ENCODE data around the gene NUCB2.
A peak's percentile ranks its signal among the peaks of the same experiment; 100 is the strongest.

The NUCB2 gene

DNA sequence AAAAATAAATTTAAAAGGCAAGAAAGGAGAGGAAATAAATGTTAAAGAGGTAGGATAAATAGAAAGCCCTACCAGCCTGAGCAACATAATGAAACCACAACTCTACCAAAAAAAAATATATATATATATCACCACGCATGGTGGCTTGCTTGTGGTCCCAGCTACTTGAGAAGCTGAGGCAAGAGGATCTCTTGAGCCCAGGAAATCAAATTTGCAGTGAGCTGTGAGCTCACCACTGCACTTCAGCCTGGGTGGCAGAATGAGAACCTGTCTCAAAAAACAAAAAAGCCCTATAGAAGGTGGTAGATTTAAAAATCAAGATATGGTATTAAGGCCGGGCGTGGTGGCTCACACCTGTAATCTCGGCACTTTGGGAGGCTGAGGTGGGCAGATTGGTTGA lies 10.5 kb downstream of the NUCB2 start:
- H3K36me3 ChIP-seq (ENCODE audit: control insufficient read depth, insufficient read depth, low read length), result no peaks in the 10 kb centered on the region
- no peak overlapping the region for H3K9ac ChIP-seq
- H3K9me3 ChIP-seq (ENCODE audit: control insufficient read depth, low read length), result no peaks in the 10 kb centered on the region
- no peak overlapping the region for H3K27ac ChIP-seq
- no peak overlapping the region for H3K4me2 ChIP-seq (ENCODE audit: low read length)
- peaks cover 3% of the 10 kb centered on the region for H3K4me1 ChIP-seq
- TF ChIP-seq, protein P1, sequence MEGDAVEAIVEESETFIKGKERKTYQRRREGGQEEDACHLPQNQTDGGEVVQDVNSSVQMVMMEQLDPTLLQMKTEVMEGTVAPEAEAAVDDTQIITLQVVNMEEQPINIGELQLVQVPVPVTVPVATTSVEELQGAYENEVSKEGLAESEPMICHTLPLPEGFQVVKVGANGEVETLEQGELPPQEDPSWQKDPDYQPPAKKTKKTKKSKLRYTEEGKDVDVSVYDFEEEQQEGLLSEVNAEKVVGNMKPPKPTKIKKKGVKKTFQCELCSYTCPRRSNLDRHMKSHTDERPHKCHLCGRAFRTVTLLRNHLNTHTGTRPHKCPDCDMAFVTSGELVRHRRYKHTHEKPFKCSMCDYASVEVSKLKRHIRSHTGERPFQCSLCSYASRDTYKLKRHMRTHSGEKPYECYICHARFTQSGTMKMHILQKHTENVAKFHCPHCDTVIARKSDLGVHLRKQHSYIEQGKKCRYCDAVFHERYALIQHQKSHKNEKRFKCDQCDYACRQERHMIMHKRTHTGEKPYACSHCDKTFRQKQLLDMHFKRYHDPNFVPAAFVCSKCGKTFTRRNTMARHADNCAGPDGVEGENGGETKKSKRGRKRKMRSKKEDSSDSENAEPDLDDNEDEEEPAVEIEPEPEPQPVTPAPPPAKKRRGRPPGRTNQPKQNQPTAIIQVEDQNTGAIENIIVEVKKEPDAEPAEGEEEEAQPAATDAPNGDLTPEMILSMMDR (IDR thresholded peaks at IDR 0.05), result no peak
- no peak overlapping the region for H3K4me3 ChIP-seq (ENCODE audit: low read depth, low read length)
- no peak overlapping the region for H2AFZ ChIP-seq
- no peaks in the 10 kb centered on the region for H3K79me2 ChIP-seq
- H3K27me3 ChIP-seq (ENCODE audit: control insufficient read depth, insufficient read depth, low read length), result no peaks in the 10 kb centered on the region

- no peak overlapping the region for H2AFZ ChIP-seq
- H3K4me1 ChIP-seq, result peaks cover 9% of the 10 kb centered on the region
- H3K4me3 ChIP-seq (ENCODE audit: low read depth, low read length), result no peak overlapping the region
- H3K9me3 ChIP-seq (ENCODE audit: control insufficient read depth, low read length), result no peaks in the 10 kb centered on the region
- no peak overlapping the region for H3K9ac ChIP-seq
- H3K36me3 ChIP-seq (ENCODE audit: control insufficient read depth, insufficient read depth, low read length), result no peaks in the 10 kb centered on the region
- TF ChIP-seq, protein P1 (IDR thresholded peaks at IDR 0.05), result no peak
- H3K79me2 ChIP-seq, result peaks cover 5% of the 10 kb centered on the region
- no peak overlapping the region for H3K4me2 ChIP-seq (ENCODE audit: low read length)
- no peaks in the 10 kb centered on the region for H3K27me3 ChIP-seq (ENCODE audit: control insufficient read depth, insufficient read depth, low read length)
- peak overlapping the region; percentile 74 for H3K27ac ChIP-seq
Measured at GRCh38 chr11:17291710-17292109, 15.2 kb downstream of the NUCB2 start.

GRCh38 chr11:17293311-17293710 lies 16.8 kb downstream of the NUCB2 start:
- Histone ChIP-seq H3K4me1 (peaks cover 9% of the 10 kb centered on the region), H3K4me3 (ENCODE audit: low read depth, low read length) (no peak overlapping the region), H3K27me3 (ENCODE audit: control insufficient read depth, insufficient read depth, low read length) (no peaks in the 10 kb centered on the region), H3K4me2 (ENCODE audit: low read length) (no peak overlapping the region), H3K79me2 (peaks cover 5% of the 10 kb centered on the region), H2AFZ (no peak overlapping the region), H3K36me3 (ENCODE audit: control insufficient read depth, insufficient read depth, low read length) (no peaks in the 10 kb centered on the region), H3K9me3 (ENCODE audit: control insufficient read depth, low read length) (no peaks in the 10 kb centered on the region), H3K27ac (no peak overlapping the region), H3K9ac (no peak overlapping the region)
- TF ChIP-seq, protein P1 (IDR thresholded peaks at IDR 0.05), result no peak

GRCh38 chr11:17294033-17294432 lies 17.5 kb downstream of the NUCB2 start:
- no peaks in the 10 kb centered on the region for H3K27me3 ChIP-seq (ENCODE audit: control insufficient read depth, insufficient read depth, low read length)
- no peaks in the 10 kb centered on the region for H3K36me3 ChIP-seq (ENCODE audit: control insufficient read depth, insufficient read depth, low read length)
- H3K4me1 ChIP-seq, result peaks cover 9% of the 10 kb centered on the region
- no peaks in the 10 kb centered on the region for H3K9me3 ChIP-seq (ENCODE audit: control insufficient read depth, low read length)
- H3K4me3 ChIP-seq (ENCODE audit: low read depth, low read length), result no peak overlapping the region
- H2AFZ ChIP-seq, result no peak overlapping the region
- H3K27ac ChIP-seq, result no peak overlapping the region
- H3K9ac ChIP-seq, result no peak overlapping the region
- no peak overlapping the region for H3K4me2 ChIP-seq (ENCODE audit: low read length)
- peaks cover 5% of the 10 kb centered on the region for H3K79me2 ChIP-seq
- TF ChIP-seq, protein P1 (IDR thresholded peaks at IDR 0.05), result no peak

GRCh38 chr11:17296852-17297559 lies 20.5 kb downstream of the NUCB2 start:
- TF ChIP-seq, protein P1 (IDR thresholded peaks at IDR 0.05), result no peak
- Histone ChIP-seq H3K27me3 (ENCODE audit: control insufficient read depth, insufficient read depth, low read length) (no peaks in the 10 kb centered on the region), H3K79me2 (peaks cover 5% of the 10 kb centered on the region), H3K4me2 (ENCODE audit: low read length) (no peak overlapping the region), H3K36me3 (ENCODE audit: control insufficient read depth, insufficient read depth, low read length) (no peaks in the 10 kb centered on the region), H2AFZ (no peak overlapping the region), H3K9ac (no peak overlapping the region), H3K4me3 (ENCODE audit: low read depth, low read length) (no peak overlapping the region), H3K9me3 (ENCODE audit: control insufficient read depth, low read length) (no peaks in the 10 kb centered on the region), H3K27ac (no peak overlapping the region), H3K4me1 (peaks cover 5% of the 10 kb centered on the region)

Data from parathyroid adenoma (tissue), 2 donors.